DMS79 treated with DMSO at 0.1 percent for 48 hours (cell line): Measurements from ENCODE around the gene PAX7.

Experiments used
- DNase-seq: peaks from one replicate; lab custom pipeline; 2025; lab: John Stamatoyannopoulos, UW

The PAX7 gene

DNA sequence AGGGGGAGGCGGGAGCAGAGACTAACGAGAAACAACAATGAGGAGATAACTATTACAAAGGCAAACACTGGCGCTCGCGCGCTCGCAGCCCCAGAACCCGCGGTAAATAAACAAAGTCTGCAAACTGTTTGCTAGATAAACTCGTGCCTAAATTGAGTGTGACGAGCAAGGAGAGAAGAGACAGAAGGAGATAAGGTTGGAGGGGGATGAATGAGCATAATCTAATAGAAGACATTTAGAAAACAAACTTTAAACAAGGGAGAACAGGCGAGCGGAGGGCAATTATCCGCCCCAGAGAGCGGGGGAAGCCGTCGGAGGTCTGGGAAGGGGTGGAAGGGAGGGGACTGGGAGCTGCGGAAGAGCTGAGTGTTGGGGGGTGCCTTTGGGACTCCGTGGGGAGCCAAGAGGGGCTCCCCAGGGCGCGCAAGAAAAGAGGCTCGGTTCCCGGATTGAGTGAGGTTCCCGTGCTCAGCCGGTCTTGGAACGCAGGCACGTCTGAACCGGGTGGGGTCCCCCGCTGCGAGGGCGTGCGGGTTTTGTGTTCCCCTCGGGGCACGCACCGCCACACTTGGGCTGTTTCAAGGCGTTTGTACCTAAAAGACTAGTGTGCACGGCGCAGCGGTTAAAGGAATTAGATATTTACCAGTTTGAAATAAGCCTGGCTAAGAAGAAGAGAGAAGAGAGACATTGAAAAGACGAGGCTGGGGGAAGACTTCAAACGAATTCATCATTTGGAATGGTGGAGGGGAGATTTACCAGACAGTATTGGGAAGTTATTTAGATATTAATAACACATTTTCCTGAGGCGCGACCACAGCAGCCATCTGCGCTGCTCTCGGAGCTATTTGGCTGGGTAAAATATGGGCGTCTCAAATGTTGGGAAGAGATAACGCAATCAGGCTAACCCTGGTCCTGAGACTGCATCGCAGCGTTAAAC is 10.6 kb downstream of the PAX7 start:
- DNase-seq: no peak

DNA sequence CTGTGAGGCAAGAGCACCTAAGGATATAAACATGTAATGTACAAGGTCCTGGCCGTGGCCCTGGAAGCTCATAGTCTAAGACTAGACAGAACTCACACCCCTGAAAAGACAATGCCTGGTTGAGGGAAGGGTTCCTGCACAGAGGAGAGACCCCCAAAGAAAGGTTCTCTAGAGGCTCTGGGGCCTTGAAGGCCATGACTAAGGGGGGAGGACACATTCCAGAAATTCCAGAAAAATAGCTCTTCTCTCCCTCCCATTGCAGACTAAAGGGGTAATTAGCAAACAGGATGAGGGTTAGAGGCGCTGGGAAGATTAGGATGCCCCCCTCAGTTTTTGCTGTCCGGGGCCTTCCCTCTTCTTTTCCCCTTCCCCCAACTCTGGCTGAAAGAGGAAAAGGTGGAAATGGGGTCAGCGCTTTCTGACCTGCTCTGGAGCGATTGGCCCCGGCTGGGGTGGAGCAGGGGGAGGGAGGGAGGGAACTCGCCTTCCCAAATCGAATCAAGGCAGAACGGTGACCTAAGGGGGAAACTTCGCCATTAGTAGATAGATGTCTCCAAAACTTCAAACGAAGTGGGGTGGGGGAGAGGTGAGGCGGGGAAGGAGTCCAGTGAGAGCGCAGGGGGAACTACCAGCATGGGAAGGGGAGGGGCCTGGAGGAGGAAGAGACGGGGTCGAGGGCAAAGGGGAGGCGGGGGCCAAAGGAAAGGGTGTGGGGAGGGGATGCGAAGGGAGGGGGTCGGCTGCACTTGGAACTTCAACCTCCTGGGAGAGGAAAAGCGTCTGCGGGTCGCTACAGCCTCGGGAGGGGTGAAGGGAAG is 11.8 kb downstream of the PAX7 start:
- no peak for DNase-seq

DNA sequence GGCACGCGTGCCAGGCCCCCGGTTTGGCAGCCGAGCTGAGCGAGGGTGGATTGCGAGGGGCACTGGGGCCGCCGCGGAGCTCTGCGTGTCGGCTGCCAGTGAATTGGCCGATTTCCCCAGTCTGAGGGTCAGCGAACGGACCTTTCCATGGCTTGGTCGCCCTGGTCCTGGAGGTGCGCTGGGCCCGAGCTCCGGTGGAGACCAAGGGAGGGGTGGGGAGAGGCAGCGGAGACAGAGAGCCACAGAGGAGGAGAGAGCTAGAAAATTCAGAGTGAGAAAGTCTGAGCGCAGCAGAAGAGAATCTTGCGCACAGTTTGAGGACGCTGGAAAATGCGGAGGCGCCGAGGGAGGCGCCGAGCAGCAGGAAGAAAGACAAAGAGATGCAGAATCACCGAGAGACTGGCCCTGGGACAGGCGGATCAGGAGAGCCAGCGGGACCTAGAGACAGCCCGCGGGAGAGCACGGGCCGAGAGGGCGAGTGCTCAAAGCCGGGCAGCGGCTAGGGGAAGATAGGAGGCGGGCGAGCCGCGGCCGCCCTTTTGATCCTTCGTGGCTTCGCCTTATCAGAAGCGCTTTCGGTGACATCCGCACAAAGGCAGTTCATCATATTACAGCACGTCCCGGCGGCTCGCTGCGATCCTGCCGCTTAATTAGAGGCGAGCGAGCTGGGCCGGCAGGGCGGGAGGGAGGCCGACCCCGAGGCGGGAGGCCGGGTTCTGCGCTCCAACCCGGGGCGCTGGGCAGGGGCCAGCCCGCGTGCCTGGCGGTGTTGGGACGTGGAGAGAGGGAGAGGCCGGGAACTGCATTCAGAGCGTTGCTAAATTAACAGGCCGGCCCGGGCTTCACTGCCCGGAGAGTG is 12.7 kb downstream of the PAX7 start:
- DNase-seq: peak; percentile 53

DNA sequence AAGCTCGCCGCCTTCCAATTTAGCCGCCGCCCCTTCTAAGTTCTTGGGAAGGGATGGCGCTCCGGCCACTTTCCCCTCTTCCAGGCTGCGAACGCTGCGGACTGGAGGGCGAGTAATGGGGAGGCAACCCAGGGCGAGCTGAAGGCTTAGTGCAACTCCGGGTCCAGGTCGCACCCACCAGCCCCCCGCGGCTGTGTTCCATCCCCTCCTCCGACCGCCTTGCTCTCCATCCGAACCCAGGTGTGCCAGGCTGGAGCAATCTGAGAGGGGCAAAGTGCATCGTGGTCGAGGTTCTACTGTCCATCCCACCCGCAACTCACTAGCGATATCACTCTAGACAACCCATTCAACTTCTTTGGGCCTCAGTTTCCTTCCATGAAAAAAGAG is 13.4 kb downstream of the PAX7 start:
- DNase-seq: no peak

DNA sequence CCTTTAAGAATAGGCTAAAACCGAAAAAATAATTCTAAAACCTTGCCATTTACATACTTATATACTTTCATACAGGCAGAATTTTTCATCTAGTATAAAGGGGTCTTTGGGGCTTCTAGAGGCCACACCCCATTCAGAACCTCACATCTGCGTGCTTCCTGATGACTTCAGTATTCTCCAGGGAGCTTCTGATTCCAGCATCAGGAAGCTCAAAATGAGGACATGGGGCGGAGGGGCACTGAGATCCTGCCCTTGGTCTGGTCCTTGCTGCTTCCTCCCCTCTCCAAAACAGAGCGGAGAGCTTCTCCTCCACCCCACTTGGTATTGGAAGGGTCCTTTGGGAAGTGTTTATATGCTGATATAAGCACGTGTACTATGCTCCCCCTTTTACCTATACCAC is 13.8 kb downstream of the PAX7 start:
- DNase-seq: no peak

DNA sequence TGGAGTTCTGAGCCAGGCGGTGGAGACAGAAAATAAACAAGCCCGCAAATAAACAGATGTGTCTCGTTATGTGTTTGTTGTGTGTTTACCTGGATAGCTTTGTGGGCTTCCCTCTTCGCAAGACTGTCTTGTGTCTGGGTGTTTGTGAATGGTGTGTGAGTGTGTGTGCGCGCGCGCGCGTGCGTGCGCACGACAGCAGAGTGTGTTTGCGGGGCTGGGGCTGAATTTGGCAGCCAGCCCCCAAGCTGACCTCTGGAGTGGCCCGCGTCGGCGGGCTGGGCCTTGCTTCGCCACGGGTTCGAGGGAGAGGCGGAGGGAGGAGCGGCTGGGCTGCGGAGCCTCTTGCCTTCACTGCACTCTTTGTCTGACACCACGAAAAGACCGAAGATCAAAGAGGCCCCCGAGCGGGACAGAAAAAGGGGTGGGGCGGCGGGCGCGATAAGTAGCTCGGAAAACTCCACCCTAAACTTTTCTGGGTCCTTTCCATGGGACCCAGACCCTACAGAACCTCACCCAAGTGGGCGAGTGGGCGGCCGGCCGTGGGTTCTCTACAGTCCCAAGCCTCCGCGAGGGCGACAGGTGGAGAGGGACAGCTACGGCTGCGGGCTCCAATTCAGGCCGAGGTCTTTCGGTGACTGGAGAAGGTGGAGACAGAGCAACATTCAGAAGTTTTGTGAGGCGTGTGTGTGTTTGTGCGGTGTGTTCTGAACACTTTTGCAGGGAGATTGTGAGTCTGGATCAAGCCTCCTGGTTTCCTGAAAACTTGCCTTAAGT is 14.5 kb downstream of the PAX7 start:
- DNase-seq: no peak

DNA sequence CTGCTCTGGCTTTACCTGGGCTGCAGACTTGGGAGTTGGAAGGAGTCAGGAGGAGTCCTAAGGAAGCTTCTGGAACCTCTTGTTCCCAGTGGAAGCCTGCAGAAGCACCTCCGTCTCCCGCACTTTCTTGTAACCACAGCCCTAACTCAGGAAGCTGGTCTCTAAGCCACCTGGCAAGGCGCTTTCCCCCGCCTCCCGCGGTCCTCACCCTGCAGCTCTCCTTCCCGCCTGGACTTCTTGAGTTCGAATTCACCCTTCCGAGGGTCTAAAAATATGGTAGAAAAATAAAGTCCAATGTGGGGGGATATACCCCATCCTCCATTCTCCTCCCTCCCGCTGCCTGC is 15.1 kb downstream of the PAX7 start:
- DNase-seq: no peak

DNA sequence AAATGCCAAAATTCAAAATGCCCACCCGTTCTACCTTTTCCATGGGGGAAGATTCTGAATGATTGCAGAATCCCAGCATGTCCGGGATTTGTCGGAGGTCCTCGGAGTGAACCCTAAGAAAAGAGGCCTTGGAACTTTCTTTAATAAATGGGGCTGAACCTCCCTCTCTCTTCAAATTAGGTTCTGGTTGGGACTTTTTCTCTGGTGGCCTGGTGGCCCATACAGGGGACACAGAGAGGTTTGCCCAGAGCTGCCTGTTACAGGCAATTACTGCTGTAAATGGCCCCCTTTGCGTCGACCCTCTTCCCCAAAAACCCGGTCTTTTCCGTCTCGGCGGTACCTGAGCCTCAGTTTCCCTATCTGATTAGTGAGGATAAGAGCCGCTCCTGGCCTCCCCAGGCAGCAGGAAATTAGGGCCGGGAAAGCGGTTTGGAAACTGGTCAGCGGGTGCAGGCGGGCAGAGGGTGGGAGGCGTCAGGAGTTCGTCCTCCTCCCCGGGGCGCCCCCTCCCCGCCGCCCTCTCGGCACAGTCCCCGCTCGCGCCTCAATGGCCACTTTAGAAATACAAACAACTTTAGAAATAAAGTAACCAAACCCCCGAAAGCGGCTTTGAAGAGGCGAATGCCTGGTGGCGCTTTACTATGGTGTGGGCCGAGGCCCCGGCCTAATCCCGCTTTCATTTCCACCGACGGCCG is 15.6 kb downstream of the PAX7 start:
- DNase-seq: no peak

DNA sequence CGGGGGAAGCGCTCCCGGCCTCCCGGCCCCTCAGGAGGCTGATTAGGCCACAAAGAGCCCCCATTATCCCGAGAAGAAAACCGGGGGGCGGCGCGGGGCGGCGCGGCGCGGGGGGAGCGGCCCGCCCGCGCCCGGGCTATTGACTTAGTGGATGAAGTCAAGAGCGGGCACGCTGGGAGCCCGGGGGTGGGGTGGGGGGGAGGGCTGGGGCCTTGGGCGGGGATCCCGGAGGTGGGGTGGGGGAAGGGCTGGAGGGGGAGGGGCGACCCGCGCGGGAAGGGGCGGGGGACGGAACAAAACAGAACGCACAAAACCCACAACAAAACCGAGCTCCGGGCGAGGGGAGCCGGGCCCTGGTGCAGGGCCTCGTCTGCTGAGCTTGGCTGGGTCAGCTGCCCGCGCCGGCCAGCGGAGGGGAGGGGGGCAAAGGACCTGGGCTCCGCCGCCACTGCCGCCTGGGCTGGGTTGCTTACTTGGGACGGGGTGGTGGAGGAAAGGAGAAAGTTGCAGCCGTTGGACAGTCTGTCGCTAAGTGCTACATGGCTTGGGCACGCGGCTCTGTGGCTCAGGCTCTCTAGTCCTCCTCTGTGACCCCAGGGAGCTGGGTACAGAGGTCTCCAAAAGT is 16.3 kb downstream of the PAX7 start:
- no peak for DNase-seq

DNA sequence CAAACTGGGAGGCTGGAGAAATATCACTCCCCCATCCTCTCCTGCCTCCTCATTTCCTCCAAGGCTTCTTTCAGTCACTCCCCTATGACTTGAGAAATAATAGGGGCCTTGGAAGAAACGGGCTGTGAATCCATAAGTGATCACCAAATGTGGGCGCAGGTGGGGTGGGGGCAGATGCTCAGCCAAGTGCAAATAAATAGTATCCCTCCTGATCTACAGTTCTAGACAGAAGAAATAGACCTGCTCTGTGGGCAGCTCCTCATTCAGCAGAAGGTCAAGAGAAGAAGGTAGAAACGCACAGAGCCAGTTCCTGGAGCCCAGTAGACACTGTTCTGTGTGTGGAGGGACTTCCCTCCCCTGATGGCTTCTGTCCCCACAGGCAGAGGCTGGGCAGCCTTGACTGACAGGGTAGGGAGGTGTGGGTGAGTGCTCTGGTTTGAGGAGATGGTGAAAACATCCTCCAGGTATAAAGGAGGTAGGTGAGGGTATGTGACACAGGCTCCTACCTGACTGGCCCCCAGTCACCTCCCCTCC is 17.1 kb downstream of the PAX7 start:
- no peak for DNase-seq

DNA sequence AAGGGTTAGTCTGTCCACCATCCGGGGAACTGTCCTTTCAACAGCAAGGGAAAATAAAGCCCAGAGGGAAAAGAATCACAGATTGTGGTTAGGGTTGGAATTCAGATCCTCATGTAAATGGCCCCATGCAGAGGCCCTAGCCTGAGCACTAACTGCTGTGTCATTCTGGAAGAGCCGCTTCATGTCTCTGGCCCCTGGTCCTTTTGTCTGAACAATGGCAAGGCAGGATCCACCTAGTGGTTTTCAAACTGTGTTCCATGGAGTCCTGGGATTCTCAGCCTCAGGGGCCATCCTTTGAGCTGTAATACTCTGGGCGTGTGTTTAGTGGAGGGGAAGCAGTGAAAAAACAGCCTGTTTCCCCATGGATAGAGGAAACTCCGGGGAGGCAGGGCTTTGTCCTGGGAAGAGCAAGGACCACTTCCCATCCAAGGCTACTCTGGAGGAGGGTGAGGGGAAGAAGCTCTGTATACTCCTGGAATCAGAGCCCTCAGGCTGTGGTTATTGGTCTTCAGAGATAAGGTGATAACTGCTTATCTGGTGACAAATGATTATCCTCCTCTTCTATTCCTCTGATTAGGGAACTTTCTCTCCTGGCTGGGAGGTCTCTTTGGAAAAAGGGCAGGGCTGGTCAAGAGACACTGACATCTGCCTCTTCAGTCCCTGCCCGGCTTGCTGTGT is 19.2 kb downstream of the PAX7 start:
- no peak for DNase-seq

DNA sequence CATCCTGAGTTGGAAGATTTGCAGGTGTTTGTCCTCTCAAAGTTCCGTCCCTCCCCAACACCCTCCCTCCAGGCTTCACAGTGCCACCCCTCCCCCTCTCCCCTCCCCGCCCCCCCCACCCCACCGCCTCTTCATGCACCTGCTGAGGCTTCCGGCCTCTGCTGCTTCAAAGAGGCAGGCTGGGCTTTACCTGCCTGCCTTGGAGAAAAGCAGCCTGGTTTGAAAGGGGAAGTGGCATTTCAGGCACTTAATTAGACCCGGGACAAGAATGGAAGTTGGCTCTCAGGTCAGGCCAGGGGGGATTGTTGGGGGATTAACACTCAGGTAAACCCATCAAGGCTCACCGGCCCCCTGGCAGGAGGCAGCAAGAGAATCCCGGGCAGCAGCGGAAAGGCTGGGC is 21.1 kb downstream of the PAX7 start:
- no peak for DNase-seq

DNA sequence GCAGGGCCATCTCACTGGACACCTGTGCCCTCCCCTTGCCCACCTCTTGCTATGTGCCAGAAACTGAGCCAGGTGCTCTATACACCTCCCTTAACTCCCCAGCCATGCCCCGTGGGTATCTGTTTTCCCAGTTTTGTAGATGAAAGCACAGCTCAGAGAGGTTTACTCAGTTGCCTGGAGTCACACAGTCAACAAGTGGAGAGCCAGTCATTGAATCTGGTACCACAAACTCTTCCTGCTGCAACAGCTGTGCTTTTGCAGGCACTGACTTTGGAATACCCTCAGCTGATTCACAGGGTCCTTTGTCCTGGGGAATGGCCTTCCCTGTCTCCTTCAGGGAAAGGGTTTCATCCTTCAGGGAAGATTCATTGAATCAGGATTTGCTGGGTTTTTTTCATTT is 22.1 kb downstream of the PAX7 start:
- no peak for DNase-seq

DNA sequence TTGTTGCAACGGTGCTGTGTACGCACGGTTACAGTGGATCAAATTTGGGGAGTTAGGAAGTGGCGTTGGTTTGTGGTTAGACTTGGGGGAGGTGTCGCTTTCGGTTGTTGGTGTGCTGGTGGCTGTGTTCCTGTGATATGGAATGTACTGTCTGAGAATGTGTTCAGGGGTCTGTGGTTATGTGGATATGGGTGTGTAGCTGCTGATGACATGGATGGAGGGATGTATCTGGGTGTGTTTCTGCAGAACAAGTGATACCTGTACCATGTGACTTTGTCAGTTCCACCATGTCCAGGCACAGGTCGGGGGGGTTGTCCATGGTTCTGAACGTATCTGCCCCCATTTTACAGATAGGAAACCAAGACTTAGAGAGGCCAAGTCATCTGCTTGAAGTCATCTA is 22.7 kb downstream of the PAX7 start:
- DNase-seq: no peak

DNA sequence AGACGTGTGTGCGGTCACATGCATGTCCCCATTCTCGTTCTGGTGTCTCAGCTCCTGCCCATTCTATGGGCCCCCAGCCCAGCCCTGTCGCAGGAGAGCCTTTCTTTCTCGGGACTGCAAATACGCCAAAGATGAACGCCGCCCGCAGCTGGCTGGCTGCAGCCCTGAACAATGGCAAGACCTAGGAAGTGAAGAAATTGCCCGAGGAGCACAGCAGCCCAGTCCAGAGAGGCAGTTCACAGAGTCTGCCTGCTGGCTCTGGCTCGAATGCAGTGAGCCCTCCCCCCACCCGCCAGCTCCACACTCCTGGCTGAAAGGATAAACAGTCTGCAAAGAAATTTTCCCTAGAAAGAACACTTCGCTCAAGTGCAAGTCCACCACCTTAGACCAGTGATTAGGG is 23.3 kb downstream of the PAX7 start:
- DNase-seq: no peak

DNA sequence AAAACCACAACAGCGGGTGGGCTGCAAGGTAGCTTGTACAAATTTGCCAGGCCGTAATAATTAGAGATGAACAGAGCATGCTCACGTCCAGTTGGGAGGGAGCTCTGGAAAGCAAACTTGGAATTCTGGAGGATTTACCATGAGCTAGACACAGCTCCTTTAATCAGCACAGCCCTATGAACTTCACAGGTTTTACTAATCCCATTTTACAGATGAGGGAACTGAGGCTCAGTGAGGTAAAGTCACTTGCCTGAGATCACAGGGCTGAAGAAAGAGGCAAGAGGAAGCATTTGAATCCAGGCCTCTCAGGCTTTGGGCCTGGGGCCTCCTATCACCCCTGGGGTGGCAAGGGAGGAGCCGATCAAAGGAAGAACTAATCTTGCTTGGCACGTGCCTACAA is 24.0 kb downstream of the PAX7 start:
- no peak for DNase-seq

DNA sequence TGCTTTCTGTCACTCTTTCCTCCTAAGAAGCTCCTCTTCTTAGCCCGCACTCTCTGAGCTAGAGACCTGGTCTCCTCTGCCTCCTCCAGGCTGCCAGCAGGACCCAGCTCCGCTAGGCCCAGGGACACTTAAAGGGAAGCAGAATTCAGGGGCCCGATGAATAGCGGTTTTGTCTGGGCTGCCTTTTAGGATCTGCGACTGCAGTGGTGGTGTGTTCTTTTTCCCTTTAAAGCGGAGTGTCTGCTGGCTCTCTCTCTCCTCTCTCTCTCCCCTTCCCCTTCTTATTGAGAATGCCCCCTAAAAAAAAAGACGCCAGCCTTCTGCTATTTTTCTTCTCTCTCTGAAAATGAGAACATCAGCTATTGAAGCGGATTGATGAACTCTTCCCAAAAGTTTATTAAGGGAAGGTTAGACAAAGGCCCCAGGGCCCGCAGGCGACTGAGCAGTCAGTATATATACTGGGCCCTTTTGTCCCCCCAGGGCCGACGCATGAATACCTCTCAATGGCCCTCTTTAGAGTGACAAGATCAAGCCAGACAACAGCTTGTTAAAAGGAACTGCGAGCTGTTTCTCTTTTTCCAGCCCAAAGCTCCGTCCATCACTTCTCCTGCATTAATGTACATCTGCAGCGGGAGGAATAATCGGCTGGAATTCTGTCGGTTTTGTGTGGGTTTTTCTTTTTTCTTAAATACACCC is 27.0 kb downstream of the PAX7 start:
- no peak for DNase-seq

DNA sequence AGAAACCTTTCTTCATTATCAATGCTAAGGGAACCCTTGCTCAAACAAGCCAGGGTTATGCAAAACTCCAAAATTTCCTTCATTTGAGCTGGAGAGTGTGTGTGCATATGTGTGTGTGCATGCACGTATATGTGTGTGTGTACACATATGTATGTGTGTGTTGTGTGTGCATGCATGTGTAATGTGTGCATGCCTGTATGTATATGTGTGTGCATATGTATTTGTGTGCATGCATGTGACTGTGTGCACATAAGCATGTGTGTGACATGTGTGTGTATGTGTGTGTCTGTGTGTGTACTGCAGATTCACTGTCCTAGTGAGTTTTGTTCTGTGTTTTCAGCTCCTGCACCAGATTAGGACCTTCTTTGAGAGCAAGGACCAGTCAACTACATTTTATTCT is 28.2 kb downstream of the PAX7 start:
- DNase-seq: no peak
